ENCODE results near the gene RNASE7.

RNASE7 gene

DNA sequence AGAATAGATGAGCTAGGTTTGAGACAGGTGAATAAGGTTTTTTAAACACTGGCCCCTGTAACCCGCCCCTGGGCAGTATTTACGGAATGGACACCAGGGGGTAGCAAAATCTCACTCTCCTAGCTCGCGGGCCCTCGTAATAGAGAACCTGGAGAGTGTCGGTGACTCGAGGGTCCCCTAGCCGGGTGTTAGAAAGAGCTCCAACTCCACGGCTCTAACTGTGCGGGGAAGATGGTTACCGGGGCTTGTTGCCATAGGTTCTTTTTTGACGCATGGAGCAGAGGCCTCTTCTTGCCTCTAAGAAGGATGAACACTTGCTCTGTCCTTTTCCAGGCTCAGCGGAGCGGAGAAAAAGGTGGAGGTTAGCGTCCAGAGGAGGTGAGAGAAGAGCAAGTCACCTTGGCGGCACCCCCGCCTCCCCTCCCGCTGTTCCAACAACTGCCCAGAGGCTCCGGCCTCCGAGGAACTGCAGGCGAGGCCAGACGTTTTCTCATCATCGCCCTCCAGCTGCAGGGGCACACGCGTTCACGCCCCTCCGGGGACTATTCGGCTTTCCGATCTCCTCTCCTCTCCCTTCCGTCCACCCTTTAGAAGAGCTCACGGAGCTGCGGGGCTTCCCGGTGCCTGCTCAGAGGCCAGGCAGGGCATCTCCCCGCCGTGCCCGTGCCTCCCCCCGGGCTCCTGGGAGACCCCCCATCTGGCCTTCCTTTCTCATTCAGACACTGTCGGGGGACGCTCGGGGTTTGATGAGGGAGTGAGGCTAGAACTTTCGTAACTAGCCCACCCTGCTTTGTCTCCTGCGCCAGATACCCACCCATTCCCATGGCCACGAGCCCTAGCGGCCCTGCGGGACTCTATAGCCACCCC lies 26.6 kb downstream of the RNASE7 start:
- no peak for DNase-seq (ENCODE audit: low read depth)

DNA sequence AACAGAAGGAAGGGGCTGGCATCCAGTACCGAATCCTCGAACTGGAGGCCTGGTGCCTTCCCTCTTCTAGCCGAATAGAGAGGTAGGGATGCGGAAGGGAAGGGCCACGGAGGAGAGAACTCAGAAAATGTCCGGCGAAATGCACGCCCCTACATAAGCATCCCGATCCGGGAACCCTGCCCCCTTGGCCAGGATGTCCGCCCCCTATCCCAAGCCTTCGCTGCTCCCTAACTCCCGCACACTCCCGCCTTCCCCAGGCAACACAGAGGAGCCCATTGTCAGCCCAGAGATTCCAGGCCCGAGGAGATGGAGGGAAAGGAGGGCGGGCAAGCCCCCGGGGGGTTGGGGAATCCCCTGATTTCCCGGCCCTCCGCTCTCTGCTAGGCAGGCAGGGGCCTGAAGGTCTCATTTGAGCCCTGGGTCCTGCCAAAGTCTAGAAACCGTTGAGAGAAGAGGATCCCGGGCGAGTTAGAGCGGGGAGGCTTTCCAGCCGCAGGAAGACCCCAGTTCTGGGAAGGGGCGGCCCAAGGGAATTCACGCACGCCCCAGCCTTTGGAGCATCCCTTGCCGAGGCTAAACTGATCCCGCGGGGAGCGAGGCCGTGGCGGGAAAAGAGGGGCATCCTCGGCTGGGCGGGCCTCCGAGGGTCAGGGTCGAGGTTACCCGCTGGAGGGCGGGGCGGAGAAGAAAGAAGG lies 27.4 kb downstream of the RNASE7 start:
- DNase-seq (ENCODE audit: low read depth): no peak

DNA sequence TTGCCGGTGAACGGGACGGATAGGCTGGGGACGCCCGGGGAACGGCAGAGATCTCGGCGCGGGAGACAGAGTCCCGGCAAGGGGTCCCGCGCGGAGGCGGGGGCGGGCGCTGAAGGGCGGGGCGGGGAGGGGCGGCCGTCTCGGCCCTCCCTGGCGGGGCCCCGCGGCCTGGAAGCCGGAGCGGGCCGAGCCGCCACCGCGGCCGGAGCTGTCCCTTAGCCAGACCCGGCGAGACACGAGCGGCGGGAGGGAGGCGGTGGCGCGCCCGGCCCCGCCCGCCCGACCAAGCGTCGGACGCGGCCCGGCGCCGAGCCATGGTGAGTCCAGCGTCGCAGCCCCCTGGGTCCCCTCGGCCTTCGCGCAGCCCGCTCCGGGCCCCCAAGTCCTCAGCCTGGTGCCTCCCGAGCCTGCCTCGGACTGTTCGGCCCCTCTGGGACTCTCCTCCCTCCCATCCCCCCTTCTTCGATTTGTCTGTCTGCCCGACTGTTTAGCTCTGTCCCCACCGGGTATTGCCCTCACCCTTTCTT lies 28.0 kb downstream of the RNASE7 start, which contains the start of gene ARHGEF40:
ARHGEF40 (plus strand) TSS at position 222 of the 527 bp plus-strand sequence; CDS start at position 315, 93 bp downstream.
- no peak for DNase-seq (ENCODE audit: low read depth)

DNA sequence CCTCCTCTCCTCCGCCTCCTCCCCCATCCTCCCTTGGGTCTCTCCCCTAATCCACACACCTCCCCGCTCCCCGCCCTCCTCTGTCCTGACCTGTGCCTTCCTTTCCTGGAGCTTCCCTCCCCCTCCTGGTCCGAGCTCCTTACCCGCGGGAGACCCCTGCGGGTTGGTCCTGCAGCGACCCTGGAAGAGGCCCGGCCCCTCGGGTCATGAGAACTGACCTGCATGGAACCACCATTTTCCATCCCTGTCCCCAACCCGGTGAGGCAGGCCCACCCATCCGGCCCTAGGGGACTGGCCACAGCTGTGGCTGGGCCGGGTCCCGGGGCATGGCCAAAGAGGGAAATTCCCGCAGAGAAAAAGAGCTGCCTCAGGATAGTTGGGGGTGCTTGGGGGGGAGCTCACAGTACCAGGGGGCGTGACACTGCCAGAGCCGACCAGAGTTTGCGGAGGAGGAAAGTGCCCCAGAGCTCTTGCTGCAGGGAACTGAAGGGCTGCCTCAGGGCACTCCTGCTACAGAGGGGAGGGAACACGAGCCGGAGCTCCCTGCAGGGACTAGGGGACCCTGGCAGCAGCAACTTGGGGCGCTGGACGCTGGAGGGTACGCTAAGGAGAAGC lies 28.6 kb downstream of the RNASE7 start:
- DNase-seq (ENCODE audit: low read depth): no peak

DNA sequence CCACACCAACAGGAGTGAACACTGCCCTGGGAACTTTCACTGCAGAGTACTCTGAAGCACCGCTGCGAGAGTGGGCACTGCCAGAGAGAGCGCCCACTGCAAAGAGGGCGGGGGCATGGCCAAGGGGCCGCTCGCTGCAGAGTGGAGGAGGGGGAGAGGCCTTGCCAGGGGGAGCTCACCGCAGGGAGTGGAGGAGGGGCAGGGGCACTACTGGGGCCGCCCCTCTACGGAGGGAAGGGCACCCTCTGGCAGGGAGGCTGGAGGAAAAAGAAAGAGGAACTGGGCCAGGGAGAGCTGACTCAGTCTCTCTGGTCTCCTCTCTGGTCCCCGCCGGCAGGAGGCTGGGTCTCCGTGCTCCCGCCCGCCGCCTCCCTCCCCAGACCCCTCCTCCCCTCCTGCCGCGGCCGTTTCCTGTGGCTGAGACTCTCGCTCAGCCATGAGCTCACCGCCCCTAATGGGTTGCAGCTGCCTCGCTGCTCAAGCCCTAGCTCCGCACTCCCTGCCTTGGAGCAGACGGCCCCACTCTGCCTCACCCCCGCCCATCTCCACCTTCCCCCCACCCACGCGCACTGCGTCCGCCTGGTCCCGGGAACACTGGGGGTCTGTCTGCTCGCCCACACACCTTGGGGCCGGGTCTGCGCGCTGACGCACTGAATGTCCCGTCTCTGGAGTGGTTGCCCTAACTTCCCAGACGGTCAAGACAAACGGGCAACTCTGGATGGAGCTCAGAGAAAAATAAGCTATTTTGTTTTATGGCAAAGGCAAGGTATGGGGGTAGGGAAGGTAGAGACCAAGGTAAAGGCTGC lies 29.3 kb downstream of the RNASE7 start:
- DNase-seq (ENCODE audit: low read depth): peak; percentile 80

DNA sequence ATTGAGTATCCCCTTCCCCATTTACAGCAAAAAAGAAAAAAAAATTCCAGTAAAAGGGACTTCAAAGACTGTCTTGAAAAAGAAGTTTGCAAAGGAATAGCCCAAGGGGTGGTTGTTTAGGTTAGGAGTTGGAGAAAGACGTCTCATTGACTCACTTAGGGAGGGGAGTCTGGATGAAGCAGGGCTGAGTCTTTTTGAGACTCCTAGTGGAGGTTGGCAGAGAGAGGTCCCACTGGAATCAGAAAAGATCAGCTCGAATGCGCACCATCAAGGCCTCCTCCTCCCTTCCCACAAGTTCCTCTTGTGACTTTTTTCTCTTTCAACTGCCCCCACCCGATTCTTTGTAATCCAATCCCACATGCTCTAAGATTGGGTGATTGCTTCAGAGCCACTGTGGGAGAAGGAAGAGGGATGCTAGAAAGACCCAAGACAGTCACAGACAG lies 29.9 kb downstream of the RNASE7 start:
- no peak for DNase-seq (ENCODE audit: low read depth)

DNA sequence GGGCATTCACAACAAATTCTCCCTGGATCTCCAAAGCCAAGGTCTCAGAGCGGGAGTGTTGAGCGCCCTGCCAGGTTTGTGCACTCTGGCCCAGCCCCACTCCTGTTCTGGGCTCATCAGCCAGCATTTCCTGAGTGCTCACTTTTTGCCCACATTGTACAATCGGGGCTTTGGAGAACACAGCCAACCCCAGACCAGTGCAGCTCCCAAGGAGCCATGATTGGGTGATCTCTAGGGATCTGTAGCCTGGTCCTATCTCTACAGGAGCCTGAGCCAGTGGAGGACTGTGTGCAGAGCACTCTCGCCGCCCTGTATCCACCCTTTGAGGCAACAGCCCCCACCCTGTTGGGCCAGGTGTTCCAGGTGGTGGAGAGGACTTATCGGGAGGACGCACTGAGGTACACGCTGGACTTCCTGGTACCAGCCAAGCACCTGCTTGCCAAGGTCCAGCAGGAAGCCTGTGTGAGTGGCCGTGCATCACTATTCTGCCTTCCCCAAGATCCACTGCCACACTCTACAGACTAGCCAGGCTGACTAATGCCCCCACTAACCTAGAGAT lies 30.7 kb downstream of the RNASE7 start:
- DNase-seq (ENCODE audit: low read depth): no peak

DNA sequence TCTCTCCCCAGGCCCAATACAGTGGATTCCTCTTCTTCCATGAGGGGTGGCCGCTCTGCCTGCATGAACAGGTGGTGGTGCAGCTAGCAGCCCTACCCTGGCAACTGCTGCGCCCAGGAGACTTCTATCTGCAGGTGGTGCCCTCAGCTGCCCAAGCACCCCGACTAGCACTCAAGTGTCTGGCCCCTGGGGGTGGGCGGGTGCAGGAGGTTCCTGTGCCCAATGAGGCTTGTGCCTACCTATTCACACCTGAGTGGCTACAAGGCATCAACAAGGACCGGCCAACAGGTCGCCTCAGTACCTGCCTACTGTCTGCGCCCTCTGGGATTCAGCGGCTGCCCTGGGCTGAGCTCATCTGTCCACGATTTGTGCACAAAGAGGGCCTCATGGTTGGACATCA lies 31.8 kb downstream of the RNASE7 start:
- DNase-seq (ENCODE audit: low read depth): no peak

DNA sequence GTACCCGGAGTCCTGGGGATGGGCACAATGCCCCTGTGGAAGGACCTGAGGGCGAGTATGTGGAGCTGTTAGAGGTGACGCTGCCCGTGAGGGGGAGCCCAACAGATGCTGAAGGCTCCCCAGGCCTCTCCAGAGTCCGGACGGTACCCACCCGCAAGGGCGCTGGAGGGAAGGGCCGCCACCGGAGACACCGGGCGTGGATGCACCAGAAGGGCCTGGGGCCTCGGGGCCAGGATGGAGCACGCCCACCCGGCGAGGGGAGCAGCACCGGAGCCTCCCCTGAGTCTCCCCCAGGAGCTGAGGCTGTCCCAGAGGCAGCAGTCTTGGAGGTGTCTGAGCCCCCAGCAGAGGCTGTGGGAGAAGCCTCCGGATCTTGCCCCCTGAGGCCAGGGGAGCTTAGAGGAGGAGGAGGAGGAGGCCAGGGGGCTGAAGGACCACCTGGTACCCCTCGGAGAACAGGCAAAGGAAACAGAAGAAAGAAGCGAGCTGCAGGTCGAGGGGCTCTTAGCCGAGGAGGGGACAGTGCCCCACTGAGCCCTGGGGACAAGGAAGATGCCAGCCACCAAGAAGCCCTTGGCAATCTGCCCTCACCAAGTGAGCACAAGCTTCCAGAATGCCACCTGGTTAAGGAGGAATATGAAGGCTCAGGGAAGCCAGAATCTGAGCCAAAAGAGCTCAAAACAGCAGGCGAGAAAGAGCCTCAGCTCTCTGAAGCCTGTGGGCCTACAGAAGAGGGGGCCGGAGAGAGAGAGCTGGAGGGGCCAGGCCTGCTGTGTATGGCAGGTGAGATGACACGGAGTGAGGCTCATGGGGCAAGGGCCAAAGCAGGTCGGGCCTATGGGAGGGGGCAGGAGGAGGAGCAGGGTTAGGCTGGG lies 32.5 kb downstream of the RNASE7 start:
- no peak for DNase-seq (ENCODE audit: low read depth)

DNA sequence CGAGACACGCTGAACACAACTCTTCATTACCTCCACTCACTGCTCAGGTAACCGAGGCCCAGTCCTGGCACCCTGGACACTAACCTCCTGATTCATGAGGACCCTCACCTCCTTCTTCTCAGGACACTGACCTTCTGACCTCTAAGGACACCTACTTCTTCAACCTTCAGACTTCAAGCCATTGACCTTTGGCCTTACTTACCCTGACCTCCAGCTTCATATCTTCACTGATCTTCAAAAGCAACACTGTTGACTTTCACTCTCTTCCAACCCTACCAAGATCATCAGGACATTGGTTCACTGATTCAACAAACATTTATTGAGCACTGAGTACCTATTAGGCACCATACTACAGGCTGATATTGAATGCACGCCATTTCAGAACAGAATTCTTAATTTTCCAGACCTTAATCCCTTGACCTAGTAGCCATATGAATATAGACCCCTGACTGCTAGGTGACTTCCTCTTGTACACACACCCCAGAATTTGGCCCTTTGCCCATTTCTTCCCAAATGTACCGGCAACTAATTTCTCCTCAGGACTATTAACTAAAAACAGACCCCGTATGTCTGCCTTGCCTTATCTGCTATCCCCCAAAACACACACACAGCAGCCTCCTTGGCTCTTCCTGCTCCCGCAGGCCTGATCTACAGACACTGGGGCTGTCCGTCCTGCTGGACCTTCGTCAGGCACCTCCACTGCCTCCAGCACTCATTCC lies 33.7 kb downstream of the RNASE7 start:
- DNase-seq (ENCODE audit: low read depth): no peak

DNA sequence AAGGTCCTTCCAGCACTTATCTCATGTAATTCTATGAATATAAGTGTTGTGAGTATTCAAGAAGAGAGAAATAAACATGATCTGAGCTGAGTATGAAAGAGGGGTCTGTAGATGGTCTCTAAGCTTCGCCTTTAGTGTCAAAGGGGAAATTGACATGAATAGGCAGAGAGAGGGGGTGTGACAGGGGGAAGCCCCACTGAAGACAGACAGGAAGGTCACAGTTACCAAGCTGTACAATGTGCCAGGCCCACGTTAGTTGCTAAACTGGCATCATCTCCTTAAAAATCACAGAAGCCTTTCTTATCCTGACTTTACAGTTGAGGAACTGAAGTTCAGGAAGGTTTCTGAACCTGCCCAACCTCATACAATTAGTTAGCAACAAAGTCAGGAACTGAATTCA lies 35.5 kb downstream of the RNASE7 start:
- no peak for DNase-seq (ENCODE audit: low read depth)

DNA sequence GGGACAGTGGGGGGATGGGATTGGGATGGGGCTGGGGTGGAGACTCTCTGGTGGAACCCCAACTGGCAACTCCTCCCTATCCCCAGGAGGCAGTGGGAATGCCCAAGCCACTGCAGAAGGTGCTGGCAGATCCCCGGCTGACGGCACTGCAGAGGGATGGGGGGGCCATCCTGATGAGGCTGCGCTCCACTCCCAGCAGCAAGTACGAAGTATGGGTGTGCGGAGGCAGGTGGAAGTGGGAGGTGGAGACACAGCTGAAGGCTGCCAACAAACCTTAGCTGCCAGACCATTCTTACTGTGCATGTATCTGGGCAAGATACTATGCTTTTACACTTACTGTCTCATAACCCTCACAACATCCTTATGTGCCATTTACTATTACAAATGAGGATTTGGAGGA lies 36.1 kb downstream of the RNASE7 start:
- no peak for DNase-seq (ENCODE audit: low read depth)

DNA sequence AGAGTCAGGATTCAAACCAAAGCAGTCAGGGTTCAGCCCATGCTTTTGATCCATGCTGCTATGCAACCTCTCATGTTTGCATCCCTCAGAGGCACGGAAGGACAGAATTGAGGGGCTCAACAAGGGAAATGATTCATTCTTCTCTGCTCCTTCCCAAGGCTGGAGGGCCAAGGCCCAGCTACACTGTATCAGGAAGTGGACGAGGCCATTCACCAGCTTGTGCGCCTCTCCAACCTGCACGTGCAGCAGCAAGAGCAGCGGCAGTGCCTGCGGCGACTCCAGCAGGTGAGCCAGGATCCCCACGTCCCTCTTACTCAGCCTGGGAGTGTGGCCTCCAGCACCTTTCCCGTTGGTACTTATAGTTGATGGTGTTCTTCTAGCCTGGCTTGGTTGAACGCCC lies 36.6 kb downstream of the RNASE7 start:
- no peak for DNase-seq (ENCODE audit: low read depth)

DNA sequence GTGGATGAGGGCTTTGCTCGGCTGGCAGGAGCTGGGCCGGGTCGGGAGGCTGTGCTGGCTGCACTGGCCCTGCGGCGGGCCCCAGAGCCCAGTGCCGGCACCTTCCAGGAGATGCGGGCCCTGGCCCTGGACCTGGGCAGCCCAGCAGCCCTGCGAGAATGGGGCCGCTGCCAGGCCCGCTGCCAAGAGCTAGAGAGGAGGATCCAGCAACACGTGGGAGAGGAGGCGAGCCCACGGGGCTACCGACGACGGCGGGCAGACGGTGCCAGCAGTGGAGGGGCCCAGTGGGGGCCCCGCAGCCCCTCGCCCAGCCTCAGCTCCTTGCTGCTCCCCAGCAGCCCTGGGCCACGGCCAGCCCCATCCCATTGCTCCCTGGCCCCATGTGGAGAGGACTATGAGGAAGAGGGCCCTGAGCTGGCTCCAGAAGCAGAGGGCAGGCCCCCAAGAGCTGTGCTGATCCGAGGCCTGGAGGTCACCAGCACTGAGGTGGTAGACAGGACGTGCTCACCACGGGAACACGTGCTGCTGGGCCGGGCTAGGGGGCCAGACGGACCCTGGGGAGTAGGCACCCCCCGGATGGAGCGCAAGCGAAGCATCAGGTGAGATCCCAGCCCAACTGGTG lies 39.5 kb downstream of the RNASE7 start:
- no peak for DNase-seq (ENCODE audit: low read depth)

DNA sequence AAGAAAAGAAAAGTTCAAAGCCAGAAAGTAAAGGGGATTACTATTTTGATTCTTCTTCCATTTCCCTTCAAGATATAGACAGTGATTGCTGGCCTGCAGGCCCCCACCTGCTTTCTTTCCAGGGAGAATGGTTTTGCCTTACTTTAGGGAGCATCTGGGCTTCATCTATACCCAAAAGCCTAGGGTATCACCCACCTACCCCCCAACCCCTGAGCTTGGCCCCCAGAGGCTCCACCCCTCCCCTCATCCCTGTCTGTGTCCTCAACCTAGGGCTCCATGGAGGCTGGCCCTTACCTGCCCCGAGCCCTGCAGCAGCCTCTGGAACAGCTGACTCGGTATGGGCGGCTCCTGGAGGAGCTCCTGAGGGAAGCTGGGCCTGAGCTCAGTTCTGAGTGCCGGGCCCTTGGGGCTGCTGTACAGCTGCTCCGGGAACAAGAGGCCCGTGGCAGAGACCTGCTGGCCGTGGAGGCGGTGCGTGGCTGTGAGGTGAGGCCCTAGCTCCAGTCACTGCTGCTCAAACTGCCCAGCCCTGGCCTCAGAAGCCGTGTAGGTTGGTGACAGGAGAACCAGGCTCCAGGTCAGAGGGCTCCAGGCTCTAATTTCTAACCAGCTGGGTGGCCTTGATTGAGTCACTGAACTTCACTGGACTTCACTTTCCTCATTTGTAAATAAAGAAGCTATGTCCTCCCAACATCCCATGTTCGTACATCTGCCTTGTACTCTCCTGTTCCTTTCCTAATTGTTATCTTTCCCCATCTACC lies 41.6 kb downstream of the RNASE7 start:
- no peak for DNase-seq (ENCODE audit: low read depth)

DNA sequence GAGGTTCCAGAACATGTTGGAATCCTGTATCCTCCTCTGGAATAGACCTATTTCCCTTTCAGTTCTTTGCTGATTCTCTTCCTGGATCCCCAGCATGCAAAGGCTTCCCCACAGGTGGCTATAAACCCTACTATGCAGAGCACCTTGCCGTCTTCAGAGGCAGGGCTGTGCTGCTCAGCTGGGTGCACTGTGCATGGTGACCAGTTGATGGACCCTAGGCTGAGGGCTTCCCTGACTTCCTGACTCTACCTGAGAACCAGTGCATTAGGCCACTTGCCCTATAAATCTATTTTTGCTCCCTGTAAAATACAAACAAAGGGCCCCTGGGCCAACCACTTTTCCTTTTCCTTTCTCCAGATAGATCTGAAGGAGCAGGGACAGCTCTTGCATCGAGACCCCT lies 42.2 kb downstream of the RNASE7 start:
- no peak for DNase-seq (ENCODE audit: low read depth)

DNA sequence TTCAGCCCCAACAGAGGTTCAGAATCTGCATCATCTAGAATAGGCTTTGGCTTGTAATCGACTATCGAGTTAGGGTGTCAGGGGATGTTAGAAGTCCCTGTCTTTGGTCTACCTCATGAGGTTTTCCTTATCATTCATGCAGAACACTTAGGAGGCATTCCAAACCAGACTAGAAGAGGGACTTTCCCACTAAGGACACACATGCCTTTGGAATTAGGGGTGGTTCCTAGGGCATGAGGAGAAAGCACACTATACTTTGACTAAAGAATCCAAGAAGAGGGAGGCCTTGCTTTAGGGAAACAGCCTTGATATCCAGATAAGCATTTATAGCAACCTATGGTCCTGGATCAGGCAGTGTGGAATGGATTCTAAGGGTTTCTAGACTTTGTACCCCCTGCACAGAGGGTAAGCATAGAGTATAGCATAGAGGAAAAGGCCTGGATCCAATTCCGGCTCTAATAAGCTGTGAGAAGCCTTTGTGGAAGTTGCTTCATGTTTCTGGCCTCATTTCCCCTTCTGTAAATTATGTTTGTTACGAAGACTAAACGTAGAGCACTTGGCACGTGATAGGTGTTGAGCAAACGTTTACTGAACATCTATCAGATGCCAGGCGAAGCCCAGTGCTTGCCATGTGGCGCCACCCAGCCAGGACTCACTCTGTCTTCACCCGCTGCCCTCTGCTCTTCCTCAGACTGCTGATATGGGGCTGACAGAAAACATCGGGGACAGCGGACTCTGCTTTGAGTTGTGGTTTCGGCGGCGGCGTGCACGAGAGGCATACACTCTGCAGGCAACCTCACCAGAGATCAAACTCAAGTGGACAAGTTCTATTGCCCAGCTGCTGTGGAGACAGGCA lies 43.1 kb downstream of the RNASE7 start:
- DNase-seq (ENCODE audit: low read depth): no peak

DNA sequence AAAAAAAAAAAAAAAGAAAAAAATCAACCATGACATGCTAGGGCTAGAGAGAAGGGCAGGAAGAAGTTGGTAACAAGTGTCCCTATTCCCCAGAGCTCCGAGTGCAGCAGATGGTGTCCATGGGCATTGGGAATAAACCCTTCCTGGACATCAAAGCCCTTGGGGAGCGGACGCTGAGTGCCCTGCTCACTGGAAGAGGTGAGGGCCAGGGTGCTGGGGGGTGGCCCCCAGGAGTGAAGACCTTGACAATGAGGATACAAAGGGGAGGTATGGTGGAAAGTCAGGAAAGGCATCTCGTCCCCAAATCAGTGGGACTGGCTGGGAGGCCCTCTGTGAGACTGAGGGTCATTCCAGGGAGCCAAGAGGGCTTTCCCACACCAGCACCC lies 44.7 kb downstream of the RNASE7 start:
- no peak for DNase-seq (ENCODE audit: low read depth)
